K562 (cell line): Measurements from ENCODE around the gene IGF1R. TPM values are rescaled to one million over a fixed set of nuclear protein-coding genes. Genes with fewer than 3 reads are reported as not detected.

Source experiments
- ATAC-seq: fragments of 200-7000 bp; cut with Tn5 transposase; 3 replicates; pipeline ENCODE4 v1.9.1; 2020; ENCODE audit warnings: moderate library complexity
- BruUV-seq: library from RNA; stranded (reverse); fragments of 400-500 nt; replicated peaks from 2 replicates; lab custom pipeline; 2021; lab: Mats Ljungman, UMichigan
- CTCF ChIA-PET: fragments of 300-600 bp; formaldehyde crosslinking; extraction: SDS; loops from one replicate; lab custom pipeline; 2021; ENCODE audit warnings: low intra/inter-chr PET ratio; lab: Yijun Ruan, JAX
- POLR2A ChIA-PET: fragments of 300-600, 350-650 bp; sonication (Branson Sonifier 250); formaldehyde crosslinking; extraction: SDS; loops from one replicate; lab custom pipeline; 2021; ENCODE audit warnings: antibody characterized with exemption, inconsistent platforms; lab: Yijun Ruan, JAX
- DNase-seq, 4 experiments: peaks; one replicate each; pipeline versions ENCODE4 v3.0.0 to v3.0.0-alpha.2; 2011 to 2018; ENCODE audit warnings: low spot score in 3 of 4, mixed read lengths in 3 of 4; ENCODE audit errors: extremely low read depth in 1 of 4
- FAIRE-seq: peaks from 2 replicates; lab custom pipeline; 2011; peaks lifted over from hg19 to GRCh38; lab: Jason Lieb, UNC
- H2AFZ ChIP-seq: 2 replicates; pipeline ENCODE4 v1.6.0; 2011; ENCODE audit warnings: low read depth, low read length, control low read depth, inconsistent platforms
- H3K27ac ChIP-seq: fragments of 200-600 bp; 3 replicates; pipeline ENCODE4 v1.8.0; 2011; ENCODE audit warnings: low read depth, mild to moderate bottlenecking, control low read depth, inconsistent platforms, low read length, moderate library complexity, mixed read lengths; ENCODE audit errors: extremely low read depth
- H3K27me3 ChIP-seq, 2 experiments: fragments of 300-600 bp in 1 of 2; 2 replicates in 1 of 2; 3 replicates in 1 of 2; pipeline versions ENCODE4 v1.6.0 to v1.8.0; 2011; ENCODE audit warnings: inconsistent platforms in 2 of 2, low read length in 2 of 2, mild to moderate bottlenecking in 1 of 2, mixed read lengths in 1 of 2, moderate library complexity in 1 of 2; ENCODE audit not compliant: control insufficient read depth in 2 of 2, insufficient read depth in 2 of 2
- H3K36me3 ChIP-seq: fragments of 300-600 bp; 3 replicates; pipeline ENCODE4 v1.8.0; 2011; ENCODE audit warnings: mild to moderate bottlenecking, low read length, inconsistent platforms; ENCODE audit not compliant: control insufficient read depth, insufficient read depth
- H3K4me1 ChIP-seq, 2 experiments: fragments of 200-600 bp in 1 of 2; replicated peaks in 1 of 2; 2 replicates in 1 of 2; 3 replicates in 1 of 2; pipeline versions ENCODE4 v1.5.1 to v1.8.0; 2011; ENCODE audit warnings: inconsistent platforms in 2 of 2, low read length in 2 of 2, mild to moderate bottlenecking in 1 of 2, mixed read lengths in 1 of 2, moderate library complexity in 1 of 2; ENCODE audit not compliant: control insufficient read depth in 2 of 2, insufficient read depth in 2 of 2
- H3K4me2 ChIP-seq: 2 replicates; pipeline ENCODE4 v1.6.1; 2011; ENCODE audit warnings: low read length, control low read depth, inconsistent platforms, mixed read lengths; ENCODE audit not compliant: insufficient read depth
- H3K4me3 ChIP-seq: fragments of 200-600 bp; sonication (generic), shearing (Covaris generic); 2 replicates; pipeline ENCODE4 v1.5.1; 2016; ENCODE audit warnings: control low read depth, inconsistent platforms
- H3K79me2 ChIP-seq: fragments of 200-600 bp; 3 replicates; pipeline ENCODE4 v1.8.0; 2011; ENCODE audit warnings: low read length, inconsistent platforms; ENCODE audit not compliant: control insufficient read depth, insufficient read depth
- H3K9ac ChIP-seq, 2 experiments: 2 replicates each; pipeline versions ENCODE4 v1.6.0 to v1.6.1; 2011; ENCODE audit warnings: low read depth in 2 of 2, low read length in 2 of 2, control low read depth in 1 of 2, inconsistent platforms in 1 of 2, mild to moderate bottlenecking in 1 of 2, mixed read lengths in 1 of 2; ENCODE audit not compliant: insufficient read depth in 1 of 2
- H3K9me1 ChIP-seq: one replicate; pipeline ENCODE4 v1.6.0; 2011; ENCODE audit warnings: inconsistent platforms, mild to moderate bottlenecking, low read length, moderate library complexity; ENCODE audit not compliant: control insufficient read depth, insufficient read depth
- H3K9me3 ChIP-seq: replicated peaks from 2 replicates; pipeline ENCODE4 v1.5.1; 2011; ENCODE audit warnings: low read depth, low read length, inconsistent platforms; ENCODE audit not compliant: control insufficient read depth, insufficient read depth
- H4K20me1 ChIP-seq: replicated peaks from 2 replicates; pipeline ENCODE4 v1.6.1; 2011; ENCODE audit warnings: low read length, inconsistent platforms, mixed read lengths; ENCODE audit not compliant: control insufficient read depth, insufficient read depth
- MTA1 ChIP-seq: fragments of 450-650 bp; IDR thresholded peaks from 2 replicates; pipeline ENCODE4 v1.6.1; 2017; ENCODE audit warnings: borderline replicate concordance
- SAP30 ChIP-seq: fragments of 200-600 bp; sonication (generic); IDR thresholded peaks from 2 replicates; pipeline ENCODE4 v1.6.1; 2012; ENCODE audit warnings: borderline replicate concordance, low read depth, mild to moderate bottlenecking, moderate library complexity, low read length, control low read depth, inconsistent platforms; ENCODE audit not compliant: insufficient read depth, poor library complexity, severe bottlenecking
- ZNF133 ChIP-seq: fragments of 250-450 bp; sonication (Bioruptor Pico); IDR thresholded peaks from 2 replicates; pipeline ENCODE4 v1.4.0; 2020; ENCODE audit warnings: mild to moderate bottlenecking
- ZNF224 ChIP-seq: sonication (generic); formaldehyde crosslinking; IDR thresholded peaks from 2 replicates; pipeline ENCODE4 v1.8.0; 2022; ENCODE audit warnings: mild to moderate bottlenecking, missing genetic modification reagents
- WGBS: fragments of 100-300 bp; shearing (Covaris generic); methylation state at CpG from one replicate; pipeline ENCODE4 v1.1.6; 2016; ENCODE audit warnings: low coverage, mixed read lengths; ENCODE audit not compliant: insufficient coverage; ENCODE audit errors: missing lambda C conversion rate; 5-methylcytosine and 5-hydroxymethylcytosine counted together
- in situ Hi-C: fragments of 300-500 bp; cut with MboI; formaldehyde crosslinking; loops from 4 replicates; pipeline ENCODE4 v1.15.0; 2018; ENCODE audit warnings: inconsistent platforms, mixed read lengths
- intact Hi-C: fragments of 100-400 bp; cut with micrococcal nuclease; formaldehyde crosslinking; loops from 2 replicates; pipeline ENCODE4 v1.14.2; 2022
- polyA plus RNA-seq, 8 experiments: library from polyadenylated mRNA; depleted of rRNA in 4 of 8; stranded (reverse) in 5 of 8; unstranded in 3 of 8; fragments of >200 nt; fragmentation: Nextera tagmentation in 2 of 8; fragmentation: Illumina TruSeq in 1 of 8; extraction: Ambion mirVana in 2 of 8; extraction: Trizol in 1 of 8; gene quantifications; 2 replicates each; pipeline versions ENCODE4 v1.2.1 to v1.2.3, GENCODE V29; 2011 to 2014; ENCODE audit warnings: inconsistent platforms in 1 of 8, missing spikeins in 1 of 8
- total RNA-seq, 7 experiments: library from RNA; depleted of rRNA in 6 of 7; stranded (reverse); fragments of >200 nt in 6 of 7; fragmentation: Illumina TruSeq in 2 of 7; extraction: Trizol in 2 of 7; gene quantifications; 2 replicates each; pipeline versions ENCODE4 v1.2.1 to v1.2.3, GENCODE V29; 2011 to 2021; ENCODE audit warnings: low replicate concordance in 1 of 7
- TF ChIP-seq, protein P1 (sequence below): fragments of 250-450 bp; sonication (Bioruptor Pico); IDR thresholded peaks from 2 replicates; pipeline ENCODE4 v1.4.0; 2020; ENCODE audit warnings: mild to moderate bottlenecking, moderate library complexity
- TF ChIP-seq, protein P2 (sequence below): sonication (generic); formaldehyde crosslinking; IDR thresholded peaks from 2 replicates; pipeline ENCODE4 v1.8.0; 2023; ENCODE audit warnings: mild to moderate bottlenecking, missing genetic modification reagents

The IGF1R gene
- total and polyA plus RNA-seq, 9 of the 15 experiments (the other 6 are each of a cell fraction or from before 2014, with no cell fraction given), result 0.35 to 8.0 (median 1.6) TPM

DNA sequence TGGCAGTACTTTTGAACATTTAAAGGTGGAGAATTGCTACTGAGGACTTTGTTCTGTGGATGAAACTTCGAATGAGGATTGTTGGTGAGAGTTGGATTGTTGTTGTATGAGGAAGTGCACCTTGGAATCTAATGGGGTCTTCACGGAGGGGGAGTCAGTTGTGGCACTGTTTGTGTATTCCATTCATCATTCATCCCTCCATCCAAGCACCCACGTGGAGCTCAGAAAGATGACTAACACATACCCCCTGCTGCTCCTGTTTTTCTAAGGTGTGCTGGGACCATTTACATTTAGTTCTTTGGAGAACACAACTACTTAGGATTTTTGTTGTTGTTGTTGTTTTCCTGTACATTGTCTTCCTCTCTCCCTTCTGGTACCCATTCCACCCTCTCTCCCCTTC lies 122.6 kb downstream of the IGF1R start (continued):
- TF ChIP-seq, protein P1, sequence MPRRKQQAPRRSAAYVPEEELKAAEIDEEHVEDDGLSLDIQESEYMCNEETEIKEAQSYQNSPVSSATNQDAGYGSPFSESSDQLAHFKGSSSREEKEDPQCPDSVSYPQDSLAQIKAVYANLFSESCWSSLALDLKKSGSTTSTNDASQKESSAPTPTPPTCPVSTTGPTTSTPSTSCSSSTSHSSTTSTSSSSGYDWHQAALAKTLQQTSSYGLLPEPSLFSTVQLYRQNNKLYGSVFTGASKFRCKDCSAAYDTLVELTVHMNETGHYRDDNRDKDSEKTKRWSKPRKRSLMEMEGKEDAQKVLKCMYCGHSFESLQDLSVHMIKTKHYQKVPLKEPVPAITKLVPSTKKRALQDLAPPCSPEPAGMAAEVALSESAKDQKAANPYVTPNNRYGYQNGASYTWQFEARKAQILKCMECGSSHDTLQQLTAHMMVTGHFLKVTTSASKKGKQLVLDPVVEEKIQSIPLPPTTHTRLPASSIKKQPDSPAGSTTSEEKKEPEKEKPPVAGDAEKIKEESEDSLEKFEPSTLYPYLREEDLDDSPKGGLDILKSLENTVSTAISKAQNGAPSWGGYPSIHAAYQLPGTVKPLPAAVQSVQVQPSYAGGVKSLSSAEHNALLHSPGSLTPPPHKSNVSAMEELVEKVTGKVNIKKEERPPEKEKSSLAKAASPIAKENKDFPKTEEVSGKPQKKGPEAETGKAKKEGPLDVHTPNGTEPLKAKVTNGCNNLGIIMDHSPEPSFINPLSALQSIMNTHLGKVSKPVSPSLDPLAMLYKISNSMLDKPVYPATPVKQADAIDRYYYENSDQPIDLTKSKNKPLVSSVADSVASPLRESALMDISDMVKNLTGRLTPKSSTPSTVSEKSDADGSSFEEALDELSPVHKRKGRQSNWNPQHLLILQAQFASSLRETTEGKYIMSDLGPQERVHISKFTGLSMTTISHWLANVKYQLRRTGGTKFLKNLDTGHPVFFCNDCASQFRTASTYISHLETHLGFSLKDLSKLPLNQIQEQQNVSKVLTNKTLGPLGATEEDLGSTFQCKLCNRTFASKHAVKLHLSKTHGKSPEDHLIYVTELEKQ (CRISPR knock-in tag), result no peak
- TF ChIP-seq, all 486 proteins: peak for 0

DNA sequence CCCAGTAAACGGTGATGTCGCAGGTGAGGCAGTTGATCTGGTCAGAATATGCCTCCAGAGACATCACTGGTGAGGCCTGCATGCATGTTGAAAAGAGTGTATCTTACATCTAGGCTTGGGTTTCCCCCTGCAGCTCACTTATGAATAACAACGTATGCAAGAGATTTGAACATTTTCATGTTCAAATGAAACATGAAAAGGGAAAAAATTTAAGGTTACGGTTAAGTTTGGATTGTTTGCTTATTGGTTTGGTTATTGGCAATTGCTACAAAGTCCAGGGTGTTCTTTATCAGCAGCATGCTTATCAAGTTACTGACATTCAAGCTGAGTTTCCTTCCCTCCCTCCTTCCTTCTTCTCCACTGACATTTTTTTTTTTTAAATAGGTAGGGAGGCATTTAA lies 123.2 kb downstream of the IGF1R start:
- intact Hi-C loops (loop anchor here (10.0 kb wide), 1 partner anchor 113 kb away; no protein-coding TSS in a partner anchor), in situ Hi-C loops (loop anchor here (10.0 kb wide), 1 partner anchor 213 kb away; no protein-coding TSS in a partner anchor)
- Histone ChIP-seq H3K4me2 (no peak overlapping the region), H3K27me3 (peaks cover 19 to 36% of the 10 kb centered on the region in 2 experiments), H3K27ac (no peak overlapping the region), H3K9ac (no peak overlapping the region), H4K20me1 (peaks cover 25% of the 10 kb centered on the region), H3K9me1 (no peaks in the 10 kb centered on the region), H3K4me3 (no peak overlapping the region), H3K36me3 (no peaks in the 10 kb centered on the region), H3K79me2 (no peaks in the 10 kb centered on the region), H2AFZ (no peak overlapping the region), H3K9me3 (no peaks in the 10 kb centered on the region), H3K4me1 (peaks cover 1 to 2% of the 10 kb centered on the region in 2 experiments; a peak in 2 of 5 replicates)
- FAIRE-seq (no peak), DNase-seq (no peak), ATAC-seq (no peak)
- BruUV-seq, result no TSS peak
- 2% methylated on average over 4 of the region's 4 CpGs for WGBS
- ChIA-PET POLR2A (interaction anchor here (0.6 kb wide), 1 partner anchor 134 kb away, joined by 3 read pairs; no protein-coding TSS in a partner anchor), CTCF (no interaction called here)
- no peak for TF ChIP-seq SAP30
- TF ChIP-seq, protein P2, sequence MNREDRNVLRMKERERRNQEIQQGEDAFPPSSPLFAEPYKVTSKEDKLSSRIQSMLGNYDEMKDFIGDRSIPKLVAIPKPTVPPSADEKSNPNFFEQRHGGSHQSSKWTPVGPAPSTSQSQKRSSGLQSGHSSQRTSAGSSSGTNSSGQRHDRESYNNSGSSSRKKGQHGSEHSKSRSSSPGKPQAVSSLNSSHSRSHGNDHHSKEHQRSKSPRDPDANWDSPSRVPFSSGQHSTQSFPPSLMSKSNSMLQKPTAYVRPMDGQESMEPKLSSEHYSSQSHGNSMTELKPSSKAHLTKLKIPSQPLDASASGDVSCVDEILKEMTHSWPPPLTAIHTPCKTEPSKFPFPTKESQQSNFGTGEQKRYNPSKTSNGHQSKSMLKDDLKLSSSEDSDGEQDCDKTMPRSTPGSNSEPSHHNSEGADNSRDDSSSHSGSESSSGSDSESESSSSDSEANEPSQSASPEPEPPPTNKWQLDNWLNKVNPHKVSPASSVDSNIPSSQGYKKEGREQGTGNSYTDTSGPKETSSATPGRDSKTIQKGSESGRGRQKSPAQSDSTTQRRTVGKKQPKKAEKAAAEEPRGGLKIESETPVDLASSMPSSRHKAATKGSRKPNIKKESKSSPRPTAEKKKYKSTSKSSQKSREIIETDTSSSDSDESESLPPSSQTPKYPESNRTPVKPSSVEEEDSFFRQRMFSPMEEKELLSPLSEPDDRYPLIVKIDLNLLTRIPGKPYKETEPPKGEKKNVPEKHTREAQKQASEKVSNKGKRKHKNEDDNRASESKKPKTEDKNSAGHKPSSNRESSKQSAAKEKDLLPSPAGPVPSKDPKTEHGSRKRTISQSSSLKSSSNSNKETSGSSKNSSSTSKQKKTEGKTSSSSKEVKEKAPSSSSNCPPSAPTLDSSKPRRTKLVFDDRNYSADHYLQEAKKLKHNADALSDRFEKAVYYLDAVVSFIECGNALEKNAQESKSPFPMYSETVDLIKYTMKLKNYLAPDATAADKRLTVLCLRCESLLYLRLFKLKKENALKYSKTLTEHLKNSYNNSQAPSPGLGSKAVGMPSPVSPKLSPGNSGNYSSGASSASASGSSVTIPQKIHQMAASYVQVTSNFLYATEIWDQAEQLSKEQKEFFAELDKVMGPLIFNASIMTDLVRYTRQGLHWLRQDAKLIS, result no peak
- TF ChIP-seq ZNF224 (CRISPR knock-in tag), result no peak
- TF ChIP-seq MTA1, result no peak
- no peak for TF ChIP-seq ZNF133 (CRISPR knock-in tag)
